ENCODE data around the gene DBN1. TPM values are rescaled to one million over a fixed set of nuclear protein-coding genes. Genes with fewer than 3 reads are reported as not detected.

Gene DBN1
- total RNA-seq, 1 experiment from 2014 or later, result 286 TPM

DNA sequence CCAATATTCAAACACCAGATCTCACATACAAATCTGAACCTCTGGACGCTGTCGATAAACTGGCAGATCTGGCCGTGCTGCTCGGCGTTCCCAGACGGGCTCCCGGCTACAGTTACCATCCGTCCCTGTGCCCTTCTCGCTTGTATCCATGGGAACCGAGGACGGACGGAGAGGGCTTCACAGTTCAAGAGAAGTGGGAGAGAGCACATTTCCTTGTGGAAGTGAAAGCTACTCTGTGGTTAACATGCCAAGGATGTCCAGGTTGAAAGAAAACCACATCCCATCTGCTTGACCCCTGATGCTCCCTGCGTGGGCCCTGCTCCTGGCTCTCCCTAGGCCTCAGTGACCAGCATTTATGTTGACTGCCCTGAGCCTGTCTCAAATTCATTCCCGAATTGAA is 6.3 kb upstream of the DBN1 start:
- intact Hi-C loops (cut with micrococcal nuclease; ENCODE audit: unreplicated experiment), result no loop called here
- ChIA-PET CTCF (no interaction called here), POLR2A (ENCODE audit: low non-redundant PET) (interaction anchor here (0.6 kb wide), 1 partner anchor 25 kb away, joined by 4 read pairs; no protein-coding TSS in a partner anchor)
- Histone ChIP-seq H3K4me1 (ENCODE audit: insufficient read depth, low read length, poor library complexity, severe bottlenecking) (no peaks in the 10 kb centered on the region), H3K27ac (ENCODE audit: low read depth, low read length, poor library complexity, severe bottlenecking) (peak overlapping the region; percentile 30), H3K36me3 (ENCODE audit: insufficient read depth, low read length, poor library complexity, severe bottlenecking) (no peaks in the 10 kb centered on the region), H3K9me3 (ENCODE audit: low read depth, low read length, poor library complexity, severe bottlenecking) (no peaks in the 10 kb centered on the region), H3K27me3 (replicated peaks; ENCODE audit: insufficient read depth, low read depth, low read length, poor library complexity) (no peaks in the 10 kb centered on the region), H3K4me3 (ENCODE audit: low read depth, low read length, poor library complexity, severe bottlenecking) (no peak overlapping the region)
- DNase-seq (ENCODE audit: low spot score), result no peak
- TF ChIP-seq, protein P1, sequence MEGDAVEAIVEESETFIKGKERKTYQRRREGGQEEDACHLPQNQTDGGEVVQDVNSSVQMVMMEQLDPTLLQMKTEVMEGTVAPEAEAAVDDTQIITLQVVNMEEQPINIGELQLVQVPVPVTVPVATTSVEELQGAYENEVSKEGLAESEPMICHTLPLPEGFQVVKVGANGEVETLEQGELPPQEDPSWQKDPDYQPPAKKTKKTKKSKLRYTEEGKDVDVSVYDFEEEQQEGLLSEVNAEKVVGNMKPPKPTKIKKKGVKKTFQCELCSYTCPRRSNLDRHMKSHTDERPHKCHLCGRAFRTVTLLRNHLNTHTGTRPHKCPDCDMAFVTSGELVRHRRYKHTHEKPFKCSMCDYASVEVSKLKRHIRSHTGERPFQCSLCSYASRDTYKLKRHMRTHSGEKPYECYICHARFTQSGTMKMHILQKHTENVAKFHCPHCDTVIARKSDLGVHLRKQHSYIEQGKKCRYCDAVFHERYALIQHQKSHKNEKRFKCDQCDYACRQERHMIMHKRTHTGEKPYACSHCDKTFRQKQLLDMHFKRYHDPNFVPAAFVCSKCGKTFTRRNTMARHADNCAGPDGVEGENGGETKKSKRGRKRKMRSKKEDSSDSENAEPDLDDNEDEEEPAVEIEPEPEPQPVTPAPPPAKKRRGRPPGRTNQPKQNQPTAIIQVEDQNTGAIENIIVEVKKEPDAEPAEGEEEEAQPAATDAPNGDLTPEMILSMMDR (conservative IDR thresholded peaks at IDR 0.05; ENCODE audit: low read depth, low read length), result no peak
- no peak for TF ChIP-seq EZH2 (IDR thresholded peaks at IDR 0.05; ENCODE audit: borderline replicate concordance, low read depth, low read length, poor library complexity, severe bottlenecking)
- BruUV-seq (replicated peaks), result no TSS peak

DNA sequence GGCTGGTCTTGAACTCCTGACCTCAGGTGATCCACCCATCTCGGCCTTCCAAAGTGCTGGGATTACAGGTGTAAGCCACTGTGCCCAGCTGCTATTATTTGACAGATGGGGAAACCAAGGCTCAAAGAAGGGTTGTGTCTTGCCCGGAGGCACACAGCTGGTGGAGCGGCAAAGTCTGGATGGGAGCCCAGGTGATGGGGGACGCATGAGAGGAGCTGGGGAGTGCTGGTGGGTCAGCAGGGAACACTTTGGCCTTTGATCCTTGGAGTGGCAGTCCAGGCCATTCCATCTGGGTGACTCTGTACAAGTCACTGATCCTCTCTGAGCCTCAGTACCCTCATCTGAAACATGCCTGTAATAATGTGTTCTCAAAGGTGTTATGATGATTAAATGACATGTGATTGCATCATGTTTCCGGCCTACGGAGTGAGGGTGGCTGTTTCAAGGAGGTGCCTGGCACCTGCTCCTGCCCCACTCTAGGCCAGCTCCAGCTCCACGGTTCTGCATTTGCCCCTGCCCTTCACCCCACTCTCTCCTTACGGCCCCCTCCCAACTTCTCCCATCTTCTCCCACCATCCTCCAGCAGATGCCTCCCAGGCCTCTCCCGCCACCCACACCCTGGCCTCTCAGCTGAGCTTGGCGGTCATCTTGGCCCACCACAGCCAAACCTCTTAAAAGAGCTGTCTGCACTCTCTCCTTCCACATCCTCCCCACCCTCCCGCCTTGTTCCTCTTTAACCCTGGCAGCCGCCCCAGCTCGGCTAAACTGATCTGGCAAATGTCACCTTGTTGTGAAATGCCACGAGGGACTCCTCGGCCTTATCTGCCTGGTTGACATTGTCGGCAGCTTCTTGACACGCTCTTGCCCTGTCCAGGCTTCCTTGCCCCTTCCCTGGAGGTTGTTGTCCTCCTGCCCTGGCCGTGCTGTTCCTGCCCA is 5.5 kb upstream of the DBN1 start:
- H3K27ac ChIP-seq (ENCODE audit: low read depth, low read length, poor library complexity, severe bottlenecking), result peak overlapping the region; percentile 65
- no TSS peak for BruUV-seq (replicated peaks)
- no peaks in the 10 kb centered on the region for H3K36me3 ChIP-seq (ENCODE audit: insufficient read depth, low read length, poor library complexity, severe bottlenecking)
- H3K9me3 ChIP-seq (ENCODE audit: low read depth, low read length, poor library complexity, severe bottlenecking), result no peaks in the 10 kb centered on the region
- H3K4me3 ChIP-seq (ENCODE audit: low read depth, low read length, poor library complexity, severe bottlenecking), result no peak overlapping the region
- peaks cover 3% of the 10 kb centered on the region for H3K4me1 ChIP-seq (ENCODE audit: insufficient read depth, low read length, poor library complexity, severe bottlenecking)
- no peaks in the 10 kb centered on the region for H3K27me3 ChIP-seq (replicated peaks; ENCODE audit: insufficient read depth, low read depth, low read length, poor library complexity)
- DNase-seq (ENCODE audit: low spot score), result no peak
- TF ChIP-seq, protein P1 (conservative IDR thresholded peaks at IDR 0.05; ENCODE audit: low read depth, low read length), result no peak
- no peak for TF ChIP-seq EZH2 (IDR thresholded peaks at IDR 0.05; ENCODE audit: borderline replicate concordance, low read depth, low read length, poor library complexity, severe bottlenecking)
- POLR2A ChIA-PET (ENCODE audit: low non-redundant PET), result no interaction called here
- intact Hi-C loops (cut with micrococcal nuclease; ENCODE audit: unreplicated experiment), result no loop called here
- CTCF ChIA-PET, result no interaction called here

DNA sequence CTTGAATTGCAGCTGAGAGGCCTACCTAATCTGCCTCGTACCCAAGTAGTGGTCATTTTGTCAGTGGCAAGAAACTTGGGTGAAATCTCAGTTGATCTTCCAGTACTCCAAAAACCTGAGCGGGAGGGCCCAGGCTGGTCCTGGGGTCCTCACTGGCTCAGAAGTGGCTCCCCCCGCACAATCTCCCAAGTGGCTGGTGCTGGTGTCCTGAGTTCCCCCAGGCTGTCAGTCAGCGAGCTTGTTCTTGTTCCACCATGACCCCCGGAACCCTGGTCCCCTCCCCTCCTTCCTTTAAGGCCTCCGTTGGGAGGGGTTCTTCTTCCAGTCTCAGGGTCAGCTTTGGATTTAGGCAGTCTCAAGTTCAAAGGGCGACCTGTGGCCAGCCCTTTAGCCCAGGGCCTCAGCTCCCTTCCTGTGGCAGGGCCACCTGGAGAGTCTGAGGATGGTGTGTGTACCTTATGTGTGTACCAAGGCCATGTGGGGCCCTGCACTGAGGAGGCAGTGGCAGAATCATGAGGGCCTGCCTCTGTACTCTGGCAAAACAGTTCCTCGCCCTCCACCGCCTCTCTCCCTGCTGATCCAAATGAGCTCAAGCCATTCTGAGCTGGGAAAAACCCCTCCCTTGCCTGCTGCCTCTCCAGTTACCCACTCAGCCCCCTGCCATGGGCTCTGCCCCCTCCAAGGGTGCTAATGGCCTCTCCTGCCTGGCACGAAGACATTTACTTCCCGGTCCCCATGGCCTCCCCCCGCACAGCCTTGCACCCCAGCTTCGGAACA is 4.5 kb upstream of the DBN1 start:
- POLR2A ChIA-PET (ENCODE audit: low non-redundant PET), result no interaction called here
- TF ChIP-seq, protein P1 (conservative IDR thresholded peaks at IDR 0.05; ENCODE audit: low read depth, low read length), result no peak
- no peak for TF ChIP-seq EZH2 (IDR thresholded peaks at IDR 0.05; ENCODE audit: borderline replicate concordance, low read depth, low read length, poor library complexity, severe bottlenecking)
- H3K36me3 ChIP-seq (ENCODE audit: insufficient read depth, low read length, poor library complexity, severe bottlenecking), result no peaks in the 10 kb centered on the region
- H3K27me3 ChIP-seq (replicated peaks; ENCODE audit: insufficient read depth, low read depth, low read length, poor library complexity), result no peaks in the 10 kb centered on the region
- no peak overlapping the region for H3K4me3 ChIP-seq (ENCODE audit: low read depth, low read length, poor library complexity, severe bottlenecking)
- intact Hi-C loops (cut with micrococcal nuclease; ENCODE audit: unreplicated experiment), result no loop called here
- CTCF ChIA-PET, result no interaction called here
- H3K9me3 ChIP-seq (ENCODE audit: low read depth, low read length, poor library complexity, severe bottlenecking), result no peaks in the 10 kb centered on the region
- BruUV-seq (replicated peaks), result no TSS peak
- no peak overlapping the region for H3K27ac ChIP-seq (ENCODE audit: low read depth, low read length, poor library complexity, severe bottlenecking)
- peaks cover 4% of the 10 kb centered on the region for H3K4me1 ChIP-seq (ENCODE audit: insufficient read depth, low read length, poor library complexity, severe bottlenecking)
- DNase-seq (ENCODE audit: low spot score), result no peak

All from A673 (cell line).